H1 (cell line): ENCODE data around the gene NDUFS4. TPM values are rescaled to one million over a fixed set of nuclear protein-coding genes. Genes with fewer than 3 reads are reported as not detected.

ENCODE experiments used
- CTCF ChIA-PET: fragments of 300-600 bp; sonication (Branson Sonifier 250); formaldehyde crosslinking; loops from one replicate; lab custom pipeline; 2021; ENCODE audit not compliant: partially characterized antibody; lab: Charles Lee
- POLR2A ChIA-PET: fragments of 300-600 bp; sonication (Branson Sonifier 250); formaldehyde crosslinking; loops from one replicate; lab custom pipeline; 2021; ENCODE audit warnings: inconsistent platforms; ENCODE audit not compliant: partially characterized antibody; lab: Charles Lee
- DNase-seq, 2 experiments: peaks; one replicate each; pipeline versions ENCODE4 v3.0.0 to v3.0.0-alpha.2; 2010 to 2022; ENCODE audit warnings: low spot score in 2 of 2, low read depth in 1 of 2, mixed read lengths in 1 of 2
- FAIRE-seq: peaks from 2 replicates; lab custom pipeline; 2011; peaks lifted over from hg19 to GRCh38; lab: Jason Lieb, UNC
- H2AFZ ChIP-seq: 2 replicates; pipeline ENCODE4 v1.8.1; 2012; ENCODE audit warnings: low read length, inconsistent platforms
- H2AK5ac ChIP-seq: 2 replicates; pipeline ENCODE4 v1.6.1; 2013; ENCODE audit warnings: low read depth, low read length
- H2BK120ac ChIP-seq: replicated peaks from 2 replicates; pipeline ENCODE3; 2013; ENCODE audit warnings: low read depth, low read length, inconsistent platforms
- H2BK12ac ChIP-seq: 2 replicates; pipeline ENCODE4 v1.6.1; 2013; ENCODE audit warnings: low read depth, low read length
- H2BK15ac ChIP-seq: 2 replicates; pipeline ENCODE4 v1.6.1; 2013; ENCODE audit warnings: low read length
- H2BK20ac ChIP-seq: 2 replicates; pipeline ENCODE4 v1.6.1; 2013; ENCODE audit warnings: low read length
- H2BK5ac ChIP-seq: 2 replicates; pipeline ENCODE4 v1.6.1; 2013; ENCODE audit warnings: low read depth, low read length
- H3K14ac ChIP-seq: 2 replicates; pipeline ENCODE4 v1.6.1; 2013; ENCODE audit warnings: inconsistent platforms; ENCODE audit not compliant: insufficient read length
- H3K18ac ChIP-seq: 2 replicates; pipeline ENCODE4 v1.6.1; 2013; ENCODE audit warnings: low read length; ENCODE audit errors: extremely low read depth
- H3K23ac ChIP-seq: 2 replicates; pipeline ENCODE4 v1.6.1; 2013; ENCODE audit warnings: inconsistent platforms; ENCODE audit not compliant: insufficient read length
- H3K23me2 ChIP-seq: 2 replicates; pipeline ENCODE4 v1.6.1; 2013; ENCODE audit warnings: low read depth, low read length
- H3K27ac ChIP-seq: 2 replicates; pipeline ENCODE4 v1.6.1; 2011; ENCODE audit warnings: low read depth, low read length, inconsistent platforms
- H3K27me3 ChIP-seq, 4 experiments: replicated peaks in 1 of 4; 1 replicate in 1 of 4; 2 replicates in 3 of 4; pipeline versions ENCODE4 v1.6.1 to v1.8.1; 2011 to 2013; ENCODE audit warnings: low read length in 3 of 4, mild to moderate bottlenecking in 3 of 4, inconsistent platforms in 2 of 4, mixed read lengths in 2 of 4, moderate library complexity in 1 of 4; ENCODE audit not compliant: control insufficient read depth in 3 of 4, insufficient read depth in 3 of 4; ENCODE audit errors: extremely low read depth in 1 of 4
- H3K36me3 ChIP-seq, 4 experiments: 2 replicates each; pipeline versions ENCODE4 v1.6.1 to v1.8.1; 2011 to 2013; ENCODE audit warnings: mild to moderate bottlenecking in 4 of 4, low read length in 3 of 4, moderate library complexity in 2 of 4, control low read depth in 1 of 4, inconsistent platforms in 1 of 4; ENCODE audit not compliant: insufficient read depth in 4 of 4, control insufficient read depth in 2 of 4
- H3K4ac ChIP-seq: replicated peaks from 2 replicates; pipeline ENCODE3; 2013; ENCODE audit warnings: low read length, low read depth, mixed read lengths, inconsistent platforms; ENCODE audit not compliant: insufficient read length
- H3K4me1 ChIP-seq, 4 experiments: replicated peaks in 1 of 4; 1 replicate in 1 of 4; 2 replicates in 3 of 4; pipeline versions ENCODE4 v1.6.1 to v1.8.1; 2011 to 2013; ENCODE audit warnings: low read length in 3 of 4, inconsistent platforms in 2 of 4, mixed read lengths in 1 of 4; ENCODE audit not compliant: insufficient read depth in 4 of 4, control insufficient read depth in 3 of 4
- H3K4me2 ChIP-seq, 2 experiments: 2 replicates each; pipeline versions ENCODE4 v1.6.1 to v1.8.1; 2011 to 2013; ENCODE audit warnings: low read depth in 2 of 2, low read length in 2 of 2, control low read depth in 1 of 2, inconsistent platforms in 1 of 2, mild to moderate bottlenecking in 1 of 2; ENCODE audit not compliant: insufficient read depth in 1 of 2
- H3K4me3 ChIP-seq, 4 experiments: fragments of 200-600, 300-600 bp in 1 of 4; sonication (generic), shearing (Covaris generic), sonication (Bioruptor Twin) in 1 of 4; 2 replicates each; pipeline versions ENCODE4 v1.5.1 to v1.8.1; 2011 to 2016; ENCODE audit warnings: low read length in 4 of 4, low read depth in 3 of 4, control low read depth in 2 of 4, inconsistent platforms in 2 of 4, mild to moderate bottlenecking in 2 of 4, mixed read lengths in 1 of 4, moderate library complexity in 1 of 4; ENCODE audit not compliant: insufficient read depth in 2 of 4; ENCODE audit errors: extremely low read depth in 1 of 4
- H3K56ac ChIP-seq: replicated peaks from 2 replicates; pipeline ENCODE3; 2013; ENCODE audit warnings: low read depth, mild to moderate bottlenecking, mixed read lengths, low read length, inconsistent platforms; ENCODE audit not compliant: insufficient read length
- H3K79me1 ChIP-seq: 2 replicates; pipeline ENCODE4 v1.6.1; 2013; ENCODE audit warnings: low read depth, low read length, control low read depth
- H3K79me2 ChIP-seq, 2 experiments: 2 replicates each; pipeline versions ENCODE4 v1.6.1 to v1.8.1; 2012 to 2013; ENCODE audit warnings: low read length in 2 of 2, mild to moderate bottlenecking in 2 of 2, inconsistent platforms in 1 of 2; ENCODE audit not compliant: insufficient read depth in 2 of 2, control insufficient read depth in 1 of 2
- H3K9ac ChIP-seq, 4 experiments: replicated peaks in 1 of 4; 1 replicate in 1 of 4; 2 replicates in 3 of 4; pipeline versions ENCODE4 v1.6.1 to v1.8.1; 2011 to 2013; ENCODE audit warnings: low read depth in 3 of 4, low read length in 3 of 4, control low read depth in 2 of 4, mild to moderate bottlenecking in 2 of 4, moderate library complexity in 2 of 4, inconsistent platforms in 1 of 4; ENCODE audit errors: extremely low read depth in 1 of 4
- H3K9me3 ChIP-seq, 2 experiments: 2 replicates each; pipeline versions ENCODE4 v1.6.1 to v1.8.1; 2012 to 2013; ENCODE audit warnings: mild to moderate bottlenecking in 2 of 2, moderate library complexity in 2 of 2, control low read depth in 1 of 2, inconsistent platforms in 1 of 2, low read depth in 1 of 2, low read length in 1 of 2, mixed read lengths in 1 of 2; ENCODE audit not compliant: insufficient read depth in 2 of 2
- H4K20me1 ChIP-seq, 2 experiments: replicated peaks in 1 of 2; 2 replicates each; pipeline versions ENCODE3 to v1.8.1; 2011 to 2013; ENCODE audit warnings: inconsistent platforms in 2 of 2, low read length in 2 of 2, mild to moderate bottlenecking in 1 of 2; ENCODE audit not compliant: insufficient read depth in 2 of 2, control insufficient read depth in 1 of 2
- H4K5ac ChIP-seq: 2 replicates; pipeline ENCODE4 v1.6.1; 2013; ENCODE audit warnings: low read length, low read depth, mixed read lengths, inconsistent platforms; ENCODE audit not compliant: insufficient read length
- H4K8ac ChIP-seq: 2 replicates; pipeline ENCODE4 v1.8.0; 2013; ENCODE audit warnings: mild to moderate bottlenecking, moderate library complexity, low read length, inconsistent platforms; ENCODE audit not compliant: insufficient read depth; ENCODE audit errors: extremely low read depth
- H4K91ac ChIP-seq: replicated peaks from 2 replicates; pipeline ENCODE3; 2013; ENCODE audit warnings: low read length, mixed read lengths, inconsistent platforms; ENCODE audit not compliant: insufficient read length
- BCL11A ChIP-seq, 2 experiments: IDR thresholded peaks; one replicate each; pipeline ENCODE4 v1.6.1; 2011; ENCODE audit warnings: low read depth in 2 of 2, low read length in 2 of 2, mild to moderate bottlenecking in 2 of 2
- EP300 ChIP-seq, 2 experiments: IDR thresholded peaks; 1 replicate in 1 of 2; 2 replicates in 1 of 2; pipeline ENCODE4 v1.6.1; 2011 to 2012; ENCODE audit warnings: low read depth in 2 of 2, low read length in 2 of 2, mild to moderate bottlenecking in 2 of 2, borderline replicate concordance in 1 of 2, inconsistent platforms in 1 of 2, moderate library complexity in 1 of 2
- POU5F1 ChIP-seq: IDR thresholded peaks from 2 replicates; pipeline ENCODE4 v1.6.1; 2011; ENCODE audit warnings: low read depth, mild to moderate bottlenecking, low read length, moderate library complexity
- SIX5 ChIP-seq: IDR thresholded peaks from 2 replicates; pipeline ENCODE4 v1.6.1; 2011; ENCODE audit warnings: mild to moderate bottlenecking, low read depth, low read length
- whole genome bisulfite sequencing, 2 experiments: shearing (Covaris generic) in 1 of 2; methylation state at CpG; one replicate each; pipeline versions ENCODE4 v1.1.6 to v1.1.7; 2013 to 2015; ENCODE audit warnings: low lambda C conversion rate in 2 of 2, mixed read lengths in 2 of 2, inconsistent platforms in 1 of 2, low coverage in 1 of 2, missing lambda C conversion rate in 1 of 2; ENCODE audit not compliant: insufficient replicate concordance in 2 of 2, insufficient coverage in 1 of 2, insufficient read length in 1 of 2; ENCODE audit errors: extremely low coverage in 1 of 2, missing lambda C conversion rate in 1 of 2; 5-methylcytosine and 5-hydroxymethylcytosine counted together
- polyA plus RNA-seq, 7 experiments: library from polyadenylated mRNA; depleted of rRNA in 3 of 7; stranded (reverse) in 5 of 7; unstranded in 2 of 7; fragments of >200 nt in 5 of 7; fragments of 200-250 nt in 2 of 7; gene quantifications; 1 replicate in 5 of 7; 2 replicates in 1 of 7; 4 replicates in 1 of 7; pipeline versions ENCODE4 v1.2.1 to v1.2.3, GENCODE V29; 2011 to 2013; ENCODE audit warnings: missing spikeins in 2 of 7, mixed read lengths in 2 of 7
- total RNA-seq: library from RNA; stranded (reverse); fragmentation: NEBNext Ultra II Directional; extraction: Animal tissue kit (Norgen Biotek cat#: 25700); gene quantifications from 2 replicates; pipeline ENCODE4 v1.2.1, GENCODE V29; 2021

The NDUFS4 gene
- total and polyA plus RNA-seq, 2 of the 8 experiments (the other 6 are each of a cell fraction or from before 2014, with no cell fraction given) = 74.6 to 75.9 TPM

GRCh38 chr5:53542926-53543325 is 17.5 kb upstream of the NDUFS4 start:
- Histone ChIP-seq H3K36me3 (no peaks in the 10 kb centered on the region), H2BK20ac (no peak overlapping the region), H3K23ac (no peak overlapping the region), H3K79me1 (no peaks in the 10 kb centered on the region), H3K9me3 (peaks cover 0 to 4% of the 10 kb centered on the region in 2 experiments; a peak in 1 of 4 replicates), H4K91ac (no peak overlapping the region), H2AK5ac (no peak overlapping the region), H3K4ac (no peak overlapping the region), H3K4me3 (no peak overlapping the region), H3K56ac (no peak overlapping the region), H3K27me3 (no peaks in the 10 kb centered on the region), H2BK5ac (no peak overlapping the region), H3K4me2 (0 out of 4 replicates have a peak overlapping the region, but pooled peaks of 1 of the 2 experiments have one; percentile 17), H2BK15ac (no peak overlapping the region), H3K23me2 (no peaks in the 10 kb centered on the region), H3K9ac (no peak overlapping the region), H3K79me2 (no peaks in the 10 kb centered on the region), H3K27ac (no peak overlapping the region), H2BK12ac (no peak overlapping the region)
- FAIRE-seq (no peak), DNase-seq (no peak)
- WGBS, 2 experiments = 75% methylated on average over 2 of the region's 2 CpGs; no CpG with 5 or more reads in 1 of the 2 experiments
- POLR2A ChIA-PET = no interaction called here
- TF ChIP-seq BCL11A (IDR thresholded peaks at IDR 0.05; ENCODE audit: low read depth in 2 of 2, low read length in 2 of 2) (no peak), SIX5 (no peak), POU5F1 (no peak), EP300 (IDR thresholded peaks at IDR 0.05; ENCODE audit: borderline replicate concordance in 1 of 2, low read depth in 2 of 2, low read length in 2 of 2) (no peak)
- TF ChIP-seq, all 59 proteins: peak for 0
- H3K14ac ChIP-seq = no peak overlapping the region
- H3K18ac ChIP-seq = no peak overlapping the region
- no peak overlapping the region for H2AFZ ChIP-seq
- peaks cover 0 to 10% (median 5%) of the 10 kb centered on the region in 4 experiments; a peak in 3 of 7 replicates for H3K4me1 ChIP-seq
- H4K5ac ChIP-seq = no peak overlapping the region
- no peaks in the 10 kb centered on the region for H4K20me1 ChIP-seq
- H4K8ac ChIP-seq = no peak overlapping the region
- CTCF ChIA-PET = interaction anchor here (1.3 kb wide), 1 partner anchor 42 kb away, joined by 3 read pairs; no protein-coding TSS in a partner anchor
- no peak overlapping the region for H2BK120ac ChIP-seq
